ENCODE measurements around the gene MCF2L2. TPM values are rescaled to one million over a fixed set of nuclear protein-coding genes. Genes with fewer than 3 reads are reported as not detected.

Gene MCF2L2
- total RNA-seq, 1 donor from 2014 or later: 0.84 TPM

DNA sequence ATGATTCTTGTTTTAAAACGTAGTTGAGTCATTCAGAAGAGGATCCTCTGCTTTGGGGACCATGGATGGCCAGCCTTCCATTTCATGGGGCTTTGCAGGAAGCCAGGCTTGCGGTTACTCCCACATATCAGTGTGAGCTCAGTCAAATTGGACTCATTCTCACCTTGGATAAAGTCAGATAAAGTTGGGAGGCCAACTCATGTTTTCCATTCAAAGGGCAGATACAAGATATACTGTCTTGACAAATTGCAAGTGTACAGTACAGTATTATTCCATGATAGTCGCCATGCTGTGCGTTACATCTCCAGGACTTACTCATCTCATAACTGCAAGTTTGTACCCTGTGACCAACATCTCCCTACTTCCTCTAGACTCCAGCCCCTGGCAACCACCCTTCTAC lies 200.8 kb downstream of the MCF2L2 start:
- Histone ChIP-seq H3K4me3 (ENCODE audit: low read depth, low read length) (no peak overlapping the region), H3K36me3 (ENCODE audit: control insufficient read depth, insufficient read depth, low read length) (no peaks in the 10 kb centered on the region), H3K27me3 (ENCODE audit: control insufficient read depth, insufficient read depth, low read length) (no peaks in the 10 kb centered on the region)
- no peak for DNase-seq (ENCODE audit: low read depth)
- TF ChIP-seq, protein P1, sequence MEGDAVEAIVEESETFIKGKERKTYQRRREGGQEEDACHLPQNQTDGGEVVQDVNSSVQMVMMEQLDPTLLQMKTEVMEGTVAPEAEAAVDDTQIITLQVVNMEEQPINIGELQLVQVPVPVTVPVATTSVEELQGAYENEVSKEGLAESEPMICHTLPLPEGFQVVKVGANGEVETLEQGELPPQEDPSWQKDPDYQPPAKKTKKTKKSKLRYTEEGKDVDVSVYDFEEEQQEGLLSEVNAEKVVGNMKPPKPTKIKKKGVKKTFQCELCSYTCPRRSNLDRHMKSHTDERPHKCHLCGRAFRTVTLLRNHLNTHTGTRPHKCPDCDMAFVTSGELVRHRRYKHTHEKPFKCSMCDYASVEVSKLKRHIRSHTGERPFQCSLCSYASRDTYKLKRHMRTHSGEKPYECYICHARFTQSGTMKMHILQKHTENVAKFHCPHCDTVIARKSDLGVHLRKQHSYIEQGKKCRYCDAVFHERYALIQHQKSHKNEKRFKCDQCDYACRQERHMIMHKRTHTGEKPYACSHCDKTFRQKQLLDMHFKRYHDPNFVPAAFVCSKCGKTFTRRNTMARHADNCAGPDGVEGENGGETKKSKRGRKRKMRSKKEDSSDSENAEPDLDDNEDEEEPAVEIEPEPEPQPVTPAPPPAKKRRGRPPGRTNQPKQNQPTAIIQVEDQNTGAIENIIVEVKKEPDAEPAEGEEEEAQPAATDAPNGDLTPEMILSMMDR (IDR thresholded peaks at IDR 0.05; ENCODE audit: insufficient read depth, low read length, poor library complexity, severe bottlenecking): no peak

DNA sequence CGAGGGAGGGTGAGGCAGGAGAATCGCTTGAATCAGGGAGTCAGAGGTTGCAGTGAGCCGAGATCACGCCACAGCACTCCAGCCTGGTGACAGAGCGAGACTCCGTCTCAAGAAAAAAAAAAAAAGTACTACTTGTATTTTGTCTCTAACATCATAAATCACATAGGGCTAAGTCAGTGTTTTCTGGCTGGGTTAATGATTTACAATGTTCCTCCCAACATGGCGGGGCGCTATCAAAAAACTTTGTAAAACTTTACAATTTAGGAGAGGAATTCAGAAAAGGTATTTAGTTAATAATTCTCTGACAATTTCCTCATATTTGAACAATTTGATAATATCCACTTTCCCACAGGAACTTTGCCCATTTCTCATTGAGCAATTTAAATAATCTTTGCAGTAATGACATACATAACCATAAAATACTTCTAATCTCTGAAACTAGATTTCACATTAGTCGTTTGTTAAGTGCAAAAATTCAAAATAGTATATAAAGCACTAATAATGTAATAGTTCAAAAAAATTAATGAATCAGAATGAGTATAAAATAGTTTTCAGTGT lies 202.0 kb downstream of the MCF2L2 start:
- TF ChIP-seq, protein P1 (IDR thresholded peaks at IDR 0.05; ENCODE audit: insufficient read depth, low read length, poor library complexity, severe bottlenecking): no peak
- no peak for DNase-seq (ENCODE audit: low read depth)

DNA sequence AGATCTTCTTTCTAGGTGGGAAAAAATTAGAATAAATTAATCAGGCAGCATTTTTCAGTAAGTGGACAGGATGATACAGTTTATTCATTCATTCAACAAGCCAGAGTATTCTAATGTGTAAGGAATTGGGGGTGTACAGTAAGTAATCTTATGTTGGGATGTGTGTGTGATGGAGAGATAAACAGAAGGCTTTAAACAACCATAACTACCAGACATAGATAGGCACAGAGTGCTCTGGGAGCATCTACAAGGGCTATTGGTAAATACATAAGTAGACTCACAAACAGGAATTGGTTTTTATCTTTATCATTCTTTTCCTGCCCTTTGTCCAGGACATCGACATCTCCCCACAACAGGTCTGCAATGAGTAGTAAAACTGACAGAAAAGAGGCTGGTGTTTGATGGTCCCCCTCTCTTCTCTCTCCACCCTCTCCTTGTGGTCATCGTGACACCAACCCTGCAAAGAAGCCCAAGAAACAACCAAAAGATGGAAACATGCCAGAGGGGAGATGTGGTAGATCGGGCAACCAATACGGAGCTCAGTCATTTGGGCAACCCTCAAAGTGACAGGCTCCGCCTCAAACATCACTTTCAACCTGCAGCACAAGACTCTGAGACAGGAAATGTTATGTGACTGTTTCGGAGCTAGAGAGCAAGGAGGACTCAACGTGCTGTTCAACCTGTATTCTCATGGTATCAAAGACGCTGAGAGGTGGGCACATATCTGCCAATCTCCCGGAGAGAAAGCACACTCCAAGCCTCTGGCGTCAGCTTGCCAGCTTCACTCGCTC lies 204.0 kb downstream of the MCF2L2 start:
- Histone ChIP-seq H3K27me3 (ENCODE audit: control insufficient read depth, insufficient read depth, low read length) (no peaks in the 10 kb centered on the region), H3K36me3 (ENCODE audit: control insufficient read depth, insufficient read depth, low read length) (no peaks in the 10 kb centered on the region), H3K4me3 (ENCODE audit: low read depth, low read length) (no peak overlapping the region)
- TF ChIP-seq, protein P1 (IDR thresholded peaks at IDR 0.05; ENCODE audit: insufficient read depth, low read length, poor library complexity, severe bottlenecking): no peak
- no peak for DNase-seq (ENCODE audit: low read depth)

More for the DNA sequence above, 202.0 kb downstream of the MCF2L2 start:
- H3K27me3 ChIP-seq (ENCODE audit: control insufficient read depth, insufficient read depth, low read length): no peaks in the 10 kb centered on the region
- no peaks in the 10 kb centered on the region for H3K36me3 ChIP-seq (ENCODE audit: control insufficient read depth, insufficient read depth, low read length)
- H3K4me3 ChIP-seq (ENCODE audit: low read depth, low read length): no peak overlapping the region

DNA sequence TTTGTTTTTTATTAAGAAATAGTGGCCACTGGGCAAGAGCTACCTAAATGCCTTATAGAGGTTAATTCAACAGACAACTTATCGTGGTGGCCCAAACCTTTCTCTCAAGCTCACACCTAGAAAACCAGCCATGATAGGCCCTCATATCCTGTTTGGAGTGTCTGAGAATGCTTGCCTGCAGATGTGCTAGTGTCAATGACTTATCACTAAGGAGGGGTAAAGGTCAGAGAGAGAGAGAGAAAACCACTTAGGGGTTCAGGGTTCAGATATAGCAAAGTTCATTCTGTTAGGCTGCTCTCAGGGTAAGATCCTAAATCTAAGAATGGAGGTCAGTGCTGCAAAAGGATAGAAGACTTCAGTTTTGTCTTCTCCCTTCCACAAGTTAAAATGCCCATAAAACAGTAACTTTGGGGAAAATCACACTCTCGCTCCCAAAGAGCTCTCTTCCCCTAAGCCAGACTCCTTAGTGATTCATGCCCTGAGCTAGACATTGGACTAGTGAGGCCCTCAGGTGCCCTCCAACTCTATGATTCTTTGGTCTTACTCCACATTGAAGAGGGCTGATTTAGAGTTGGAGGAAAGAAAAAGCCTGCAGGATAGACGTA lies 205.7 kb downstream of the MCF2L2 start:
- no peaks in the 10 kb centered on the region for H3K36me3 ChIP-seq (ENCODE audit: control insufficient read depth, insufficient read depth, low read length)
- TF ChIP-seq, protein P1 (IDR thresholded peaks at IDR 0.05; ENCODE audit: insufficient read depth, low read length, poor library complexity, severe bottlenecking): no peak
- no peak for DNase-seq (ENCODE audit: low read depth)
- H3K27me3 ChIP-seq (ENCODE audit: control insufficient read depth, insufficient read depth, low read length): no peaks in the 10 kb centered on the region
- no peak overlapping the region for H3K4me3 ChIP-seq (ENCODE audit: low read depth, low read length)

DNA sequence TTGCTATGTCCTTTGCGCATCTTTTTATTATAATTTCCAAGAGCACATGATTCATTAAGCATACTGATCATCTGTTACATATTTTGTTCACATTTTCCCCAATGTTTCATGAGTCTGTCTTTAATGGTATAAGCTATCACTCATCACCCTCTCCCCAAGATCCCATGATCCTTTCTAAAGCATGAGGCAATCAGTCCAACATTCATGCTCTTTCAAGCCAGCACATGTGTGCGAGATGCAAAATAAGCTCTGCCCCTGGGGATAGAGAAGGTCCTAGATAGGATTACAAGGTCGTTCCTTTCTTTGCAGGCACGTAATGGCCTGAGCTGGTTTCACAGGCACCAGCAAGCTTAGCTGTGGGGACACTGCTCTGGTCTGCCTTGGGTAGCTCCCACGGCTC lies 207.6 kb downstream of the MCF2L2 start:
- TF ChIP-seq, protein P1 (IDR thresholded peaks at IDR 0.05; ENCODE audit: insufficient read depth, low read length, poor library complexity, severe bottlenecking): no peak
- Histone ChIP-seq H3K36me3 (ENCODE audit: control insufficient read depth, insufficient read depth, low read length) (no peaks in the 10 kb centered on the region), H3K27me3 (ENCODE audit: control insufficient read depth, insufficient read depth, low read length) (no peaks in the 10 kb centered on the region), H3K4me3 (ENCODE audit: low read depth, low read length) (no peak overlapping the region)
- DNase-seq (ENCODE audit: low read depth): no peak

Data from kidney epithelial cell (primary cell).